NK-92 (cell line): ENCODE results near the gene DYNLT5.
"Not testable (repeated sequence)": the region's sequence is repeated elsewhere in the genome, so short reads cannot be mapped to it uniquely, and the experiment has no call there.

Source experiments
- DNase-seq: peaks from one replicate; lab custom pipeline; 2025; ENCODE audit not compliant: unreplicated experiment; lab: John Stamatoyannopoulos, UW

DYNLT5 gene

DNA sequence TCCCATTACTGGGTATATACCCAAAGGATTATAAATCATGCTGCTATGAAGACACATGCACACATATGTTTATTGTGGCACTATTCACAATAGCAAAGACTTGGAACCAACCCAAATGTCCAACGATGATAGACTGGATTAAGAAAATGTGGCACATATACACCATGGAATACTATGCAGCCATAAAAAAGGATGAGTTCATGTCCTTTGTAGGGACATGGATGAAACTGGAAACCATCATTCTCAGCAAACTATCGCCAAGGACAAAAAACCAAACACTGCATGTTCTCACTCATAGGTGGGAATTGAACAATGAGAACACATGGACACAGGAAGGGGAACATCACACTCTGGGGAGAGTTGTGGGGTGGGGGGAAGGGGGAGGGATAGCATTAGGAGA, 33.5 kb downstream of the DYNLT5 start:
- not testable (repeated sequence) for DNase-seq

DNA sequence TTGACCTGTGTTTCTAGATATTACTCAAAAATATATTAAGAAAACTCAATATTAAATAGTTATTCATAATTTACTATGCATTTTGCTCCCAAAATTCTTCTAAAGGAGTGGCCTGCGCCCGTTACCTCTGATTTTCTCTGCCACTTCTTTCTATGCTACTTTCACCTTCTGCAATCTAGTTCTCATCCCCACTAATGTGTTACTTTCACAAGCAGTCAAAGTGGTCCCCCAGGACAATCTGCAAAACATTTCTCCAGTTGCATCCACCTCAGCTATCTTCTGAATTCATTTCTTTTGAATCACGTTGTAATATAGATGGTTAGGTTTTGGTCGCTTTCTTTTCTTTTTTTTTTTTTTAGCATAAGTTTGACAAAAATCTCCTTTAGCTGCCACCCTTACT, 35.4 kb downstream of the DYNLT5 start:
- DNase-seq: no peak

DNA sequence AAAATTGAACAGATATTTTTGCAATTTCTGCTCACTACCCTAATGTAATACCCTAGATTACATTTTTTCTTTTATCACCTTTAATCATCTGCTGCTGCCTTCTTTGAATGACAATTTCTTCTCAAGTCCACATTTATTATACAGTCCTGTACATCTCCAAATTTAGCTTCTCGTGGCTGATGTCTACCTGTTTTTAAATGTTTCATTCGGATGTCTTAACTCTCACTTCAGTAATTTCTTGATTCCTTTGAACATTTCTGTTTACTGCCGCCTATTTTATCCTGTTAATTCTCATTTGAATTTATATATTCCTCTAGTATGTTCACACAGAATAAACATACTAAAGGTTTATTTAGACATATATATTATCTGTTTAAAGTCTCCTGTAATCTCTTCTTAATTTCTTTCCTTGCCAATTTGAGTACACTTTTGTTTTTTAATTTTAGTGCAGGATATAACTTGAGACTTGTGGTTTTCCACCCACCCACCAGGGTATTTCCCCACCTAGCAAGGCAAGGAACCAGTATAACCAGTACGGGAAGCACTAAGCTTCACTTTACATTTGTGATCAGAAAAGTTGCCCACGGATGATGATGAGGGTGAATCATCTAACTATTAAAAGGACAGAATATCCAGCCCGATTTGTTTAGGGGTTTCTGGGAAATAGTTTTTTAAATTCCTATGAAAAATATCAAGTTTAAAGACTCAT, 36.1 kb downstream of the DYNLT5 start:
- DNase-seq: no peak

DNA sequence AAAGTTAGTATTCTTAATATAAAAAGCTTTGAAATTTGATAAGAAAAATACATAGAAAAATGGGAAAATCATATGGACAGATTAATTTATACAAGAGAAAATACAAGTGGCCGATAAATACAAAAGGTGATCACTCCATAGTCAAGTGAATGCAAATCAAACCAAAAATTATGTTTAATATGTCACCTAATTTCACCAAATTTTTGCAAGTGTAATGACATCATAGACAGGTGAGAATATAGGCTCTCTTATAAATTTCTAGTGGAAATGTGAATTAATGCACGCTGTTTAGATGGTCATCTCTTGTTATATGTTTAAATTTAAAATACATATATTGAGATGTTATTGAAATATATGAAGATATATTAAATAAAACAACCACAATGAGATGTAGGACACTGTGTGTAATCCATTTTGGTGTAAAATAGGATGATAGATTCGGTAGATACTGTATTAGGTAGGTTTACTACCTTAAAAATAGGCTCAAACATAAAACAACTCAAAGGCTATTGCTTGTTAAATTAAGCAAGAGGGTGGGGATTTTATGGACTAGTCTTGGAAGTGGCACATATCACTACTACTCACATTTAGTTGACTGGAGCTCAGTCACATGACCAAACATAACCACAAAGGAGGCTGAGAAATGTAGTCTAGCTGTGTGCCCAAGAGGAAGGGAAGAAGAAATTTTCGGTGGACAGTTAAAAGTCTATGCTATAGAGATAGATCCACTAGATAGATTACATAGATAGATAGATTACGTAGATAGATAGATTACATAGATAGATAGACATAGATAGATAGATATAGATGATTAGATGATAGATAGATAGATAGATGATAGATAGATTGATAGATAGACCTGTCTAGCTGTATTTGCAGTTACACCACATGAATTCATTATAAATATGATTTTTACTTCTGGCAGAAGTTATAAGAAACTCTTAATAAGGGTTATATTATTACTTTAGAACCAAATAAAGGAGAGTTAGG, 39.7 kb downstream of the DYNLT5 start:
- DNase-seq: no peak

DNA sequence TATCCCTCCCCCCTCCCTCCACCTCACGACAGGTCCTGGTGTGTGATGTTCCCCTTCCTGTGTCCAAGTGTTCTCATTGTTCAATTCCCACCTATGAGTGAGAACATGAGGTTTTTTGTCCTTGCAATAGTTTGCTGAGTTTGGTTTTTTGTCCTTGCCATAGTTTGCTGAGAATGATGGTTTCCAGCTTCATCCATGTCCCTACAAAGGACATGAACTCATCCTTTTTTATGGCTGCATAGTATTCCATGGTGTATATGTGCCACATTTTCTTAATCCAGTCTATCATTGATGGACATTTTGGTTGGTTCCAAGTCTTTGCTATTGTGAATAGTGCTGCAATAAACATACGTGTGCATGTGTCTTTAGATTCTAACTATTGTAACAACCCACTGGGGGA, 43.6 kb downstream of the DYNLT5 start:
- DNase-seq: not testable (repeated sequence)

DNA sequence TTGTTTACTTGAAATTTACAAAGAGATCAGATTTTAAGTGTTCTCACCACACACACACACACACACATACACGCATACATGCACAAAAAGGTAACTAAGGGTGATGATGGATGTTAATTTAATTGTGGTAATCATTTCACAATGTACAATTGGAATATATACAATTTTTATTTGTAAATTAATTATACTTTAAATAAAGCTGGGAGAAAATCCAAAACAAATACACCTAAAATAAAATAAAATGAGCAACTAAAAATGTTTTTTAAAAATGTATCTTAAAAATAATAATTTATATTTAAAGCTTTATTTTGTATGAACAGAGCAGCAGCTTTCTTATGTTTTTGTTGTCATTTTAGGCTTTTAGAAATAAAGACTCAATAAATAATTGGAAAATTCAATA, 57.0 kb downstream of the DYNLT5 start:
- no peak for DNase-seq

DNA sequence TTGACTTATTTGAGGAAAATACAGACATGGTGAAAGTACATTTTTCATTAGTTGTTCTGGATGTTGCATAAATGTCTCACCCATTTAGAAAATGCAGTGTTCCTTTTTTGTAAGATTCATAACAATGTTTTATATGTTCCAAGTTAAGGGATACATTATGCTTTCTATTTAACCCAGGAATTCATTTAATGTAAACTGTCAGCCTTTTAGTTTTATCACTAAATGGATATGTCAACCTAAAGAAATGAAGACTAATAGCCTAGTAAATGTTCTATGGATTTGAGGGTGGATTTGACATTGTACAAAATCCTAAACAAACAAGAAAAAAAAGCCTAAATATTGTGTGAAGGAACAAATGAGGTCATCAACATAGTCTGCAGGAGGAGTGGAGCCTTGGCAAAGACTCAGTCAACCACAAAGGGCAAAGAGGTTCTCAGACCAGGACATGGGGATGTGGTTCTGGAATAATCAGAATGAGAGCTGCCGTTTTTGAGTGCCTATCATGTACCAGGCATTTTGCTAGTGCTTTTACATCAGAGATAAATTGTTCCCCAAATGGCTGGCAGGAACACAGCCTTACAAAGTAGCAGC, 57.6 kb downstream of the DYNLT5 start:
- no peak for DNase-seq

DNA sequence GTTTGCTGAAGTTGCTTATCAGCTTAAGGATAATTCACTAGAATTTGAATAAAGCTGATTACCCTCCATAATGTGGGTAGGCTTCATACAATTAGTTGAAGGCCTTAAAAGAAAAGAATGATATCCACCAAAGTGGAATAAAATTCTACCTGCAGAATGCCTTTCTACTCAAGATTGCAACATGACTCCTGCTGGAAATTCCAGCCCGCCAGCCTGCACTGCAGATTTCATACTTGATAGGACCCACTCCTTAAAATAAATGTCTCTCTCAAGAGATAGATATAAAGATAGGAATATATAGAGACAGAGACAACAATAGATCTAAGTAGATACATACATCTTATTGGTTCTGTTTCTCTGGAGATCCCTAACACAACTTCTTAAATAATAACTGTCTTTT, 72.5 kb downstream of the DYNLT5 start:
- no peak for DNase-seq
